Osteocyte (in vitro differentiated cells): ENCODE results near the gene ADRA2B. TPM values are rescaled to one million over a fixed set of nuclear protein-coding genes. Genes with fewer than 3 reads are reported as not detected.
"Not testable (repeated sequence)": the region's sequence is repeated elsewhere in the genome, so short reads cannot be mapped to it uniquely, and the experiment has no call there.

Source experiments
- DNase-seq: peaks from one replicate; pipeline ENCODE4 v3.0.0; 2021; ENCODE audit warnings: mixed read lengths; ENCODE audit not compliant: unreplicated experiment; ENCODE audit errors: extremely low spot score
- H3K27ac Mint-ChIP-seq: one replicate; pipeline ENCODE4 v1.8.0; 2021; ENCODE audit warnings: mild to moderate bottlenecking, mixed read lengths; ENCODE audit not compliant: unreplicated experiment
- H3K27me3 Mint-ChIP-seq: one replicate; pipeline ENCODE4 v1.8.0; 2021; ENCODE audit warnings: mixed read lengths; ENCODE audit not compliant: unreplicated experiment
- H3K36me3 Mint-ChIP-seq: one replicate; pipeline ENCODE4 v1.8.0; 2021; ENCODE audit warnings: mixed read lengths; ENCODE audit not compliant: unreplicated experiment
- H3K4me1 Mint-ChIP-seq: one replicate; pipeline ENCODE4 v1.8.0; 2021; ENCODE audit warnings: mixed read lengths; ENCODE audit not compliant: unreplicated experiment
- H3K4me3 Mint-ChIP-seq: one replicate; pipeline ENCODE4 v1.8.0; 2021; ENCODE audit warnings: mild to moderate bottlenecking, moderate library complexity, mixed read lengths; ENCODE audit not compliant: unreplicated experiment
- H3K9me3 Mint-ChIP-seq: one replicate; pipeline ENCODE4 v1.8.0; 2021; ENCODE audit warnings: mixed read lengths; ENCODE audit not compliant: unreplicated experiment
- CTCF ChIP-seq: fragments of 200-600 bp; sonication (generic); IDR thresholded peaks from 2 replicates; pipeline ENCODE4 v1.5.0; 2021; ENCODE audit warnings: antibody characterized with exemption, mild to moderate bottlenecking, moderate library complexity
- total RNA-seq: library from RNA; stranded (reverse); gene quantifications from 2 replicates; pipeline ENCODE4 v1.2.1, GENCODE V29; 2021

The ADRA2B gene
- total RNA-seq, 1 donor from 2014 or later = not detected

GRCh38 chr2:96072746-96073145 is 43.6 kb downstream of the ADRA2B start:
- Mint-ChIP-seq H3K4me3 (no peak overlapping the region), H3K27me3 (peaks cover 32% of the 10 kb centered on the region), H3K9me3 (peaks cover 16% of the 10 kb centered on the region), H3K27ac (no peak overlapping the region), H3K4me1 (peaks cover 1% of the 10 kb centered on the region), H3K36me3 (no peaks in the 10 kb centered on the region)
- TF ChIP-seq CTCF = no peak
- no peak for DNase-seq

- peaks cover 28% of the 10 kb centered on the region for H3K27me3 Mint-ChIP-seq
- not testable (repeated sequence) for H3K27ac Mint-ChIP-seq, H3K36me3 Mint-ChIP-seq
Observed at GRCh38 chr2:96071977-96072491, 44.3 kb downstream of the ADRA2B start.

GRCh38 chr2:96071087-96071976 is 45.0 kb downstream of the ADRA2B start:
- not testable (repeated sequence) for H3K36me3 Mint-ChIP-seq, DNase-seq, H3K27ac Mint-ChIP-seq, H3K4me1 Mint-ChIP-seq, H3K4me3 Mint-ChIP-seq
- Mint-ChIP-seq H3K9me3 (peaks cover 13% of the 10 kb centered on the region), H3K27me3 (peaks cover 26% of the 10 kb centered on the region)

More at GRCh38 chr2:96071977-96072491, 44.3 kb downstream of the ADRA2B start:
- not testable (repeated sequence) for DNase-seq, H3K4me1 Mint-ChIP-seq, H3K4me3 Mint-ChIP-seq
- peaks cover 15% of the 10 kb centered on the region for H3K9me3 Mint-ChIP-seq

- not testable (repeated sequence) for H3K36me3 Mint-ChIP-seq, DNase-seq, H3K4me3 Mint-ChIP-seq, H3K9me3 Mint-ChIP-seq, H3K27ac Mint-ChIP-seq, H3K4me1 Mint-ChIP-seq
- H3K27me3 Mint-ChIP-seq = peaks cover 18% of the 10 kb centered on the region
Observed at GRCh38 chr2:96070351-96070750, 46.0 kb downstream of the ADRA2B start.

GRCh38 chr2:96069878-96070277 is 46.5 kb downstream of the ADRA2B start:
- not testable (repeated sequence) for H3K27ac Mint-ChIP-seq, H3K9me3 Mint-ChIP-seq, H3K4me1 Mint-ChIP-seq, DNase-seq, H3K4me3 Mint-ChIP-seq, H3K36me3 Mint-ChIP-seq
- peaks cover 14% of the 10 kb centered on the region for H3K27me3 Mint-ChIP-seq

- not testable (repeated sequence) for H3K4me3 Mint-ChIP-seq, H3K9me3 Mint-ChIP-seq
Observed at GRCh38 chr2:96067902-96068581, 48.3 kb downstream of the ADRA2B start.

GRCh38 chr2:96067098-96067660 is 49.2 kb downstream of the ADRA2B start:
- not testable (repeated sequence) for DNase-seq, H3K36me3 Mint-ChIP-seq, H3K27ac Mint-ChIP-seq, H3K4me3 Mint-ChIP-seq, H3K27me3 Mint-ChIP-seq, H3K4me1 Mint-ChIP-seq, H3K9me3 Mint-ChIP-seq

More at GRCh38 chr2:96067902-96068581, 48.3 kb downstream of the ADRA2B start:
- H3K27ac Mint-ChIP-seq, H3K36me3 Mint-ChIP-seq, H3K27me3 Mint-ChIP-seq, DNase-seq, H3K4me1 Mint-ChIP-seq: not testable (repeated sequence)

GRCh38 chr2:96066511-96066910 is 49.9 kb downstream of the ADRA2B start:
- DNase-seq, H3K36me3 Mint-ChIP-seq, H3K9me3 Mint-ChIP-seq, H3K27ac Mint-ChIP-seq, H3K4me3 Mint-ChIP-seq, H3K4me1 Mint-ChIP-seq, H3K27me3 Mint-ChIP-seq: not testable (repeated sequence)

GRCh38 chr2:96065954-96066353 is 50.4 kb downstream of the ADRA2B start:
- not testable (repeated sequence) for H3K27me3 Mint-ChIP-seq, H3K27ac Mint-ChIP-seq, H3K4me1 Mint-ChIP-seq, H3K9me3 Mint-ChIP-seq, H3K4me3 Mint-ChIP-seq, H3K36me3 Mint-ChIP-seq, DNase-seq
